Mammary epithelial cell (primary cell): ENCODE measurements around the gene ADGRG1.

Source experiments
- EZH2 ChIP-seq: IDR thresholded peaks from 2 replicates; pipeline ENCODE4 v1.6.1; 2012; ENCODE audit warnings: low read length, inconsistent platforms, borderline replicate concordance
- TF ChIP-seq, protein P1 (sequence below), 2 donors: IDR thresholded peaks in 1 of 2; conservative IDR thresholded peaks in 1 of 2; 2 replicates each; pipeline ENCODE4 v1.5.1; 2011 to 2012; ENCODE audit warnings: inconsistent platforms in 2 of 2, low read length in 2 of 2, mild to moderate bottlenecking in 2 of 2, control low read depth in 1 of 2, low read depth in 1 of 2; ENCODE audit not compliant: insufficient read depth in 1 of 2; ENCODE audit errors: extremely low read depth in 1 of 2

DNA sequence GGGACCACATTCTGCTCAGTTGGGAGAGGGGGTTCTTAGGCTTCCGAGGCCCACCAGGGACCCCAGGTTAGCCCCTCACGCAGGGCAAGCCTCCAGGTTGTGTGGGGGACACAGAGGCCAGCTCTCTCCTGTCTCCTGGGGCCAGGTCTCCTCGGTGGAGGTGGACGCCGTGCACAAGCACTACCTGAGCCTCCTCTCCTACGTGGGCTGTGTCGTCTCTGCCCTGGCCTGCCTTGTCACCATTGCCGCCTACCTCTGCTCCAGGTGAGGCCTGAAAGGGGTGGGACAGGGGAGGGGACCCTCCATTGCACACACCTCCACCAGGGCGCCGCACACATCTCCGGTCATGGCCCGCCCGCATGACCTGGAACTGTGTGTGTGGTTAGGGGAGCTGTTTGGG lies 28.8 kb downstream of the ADGRG1 start:
- TF ChIP-seq, protein P1, sequence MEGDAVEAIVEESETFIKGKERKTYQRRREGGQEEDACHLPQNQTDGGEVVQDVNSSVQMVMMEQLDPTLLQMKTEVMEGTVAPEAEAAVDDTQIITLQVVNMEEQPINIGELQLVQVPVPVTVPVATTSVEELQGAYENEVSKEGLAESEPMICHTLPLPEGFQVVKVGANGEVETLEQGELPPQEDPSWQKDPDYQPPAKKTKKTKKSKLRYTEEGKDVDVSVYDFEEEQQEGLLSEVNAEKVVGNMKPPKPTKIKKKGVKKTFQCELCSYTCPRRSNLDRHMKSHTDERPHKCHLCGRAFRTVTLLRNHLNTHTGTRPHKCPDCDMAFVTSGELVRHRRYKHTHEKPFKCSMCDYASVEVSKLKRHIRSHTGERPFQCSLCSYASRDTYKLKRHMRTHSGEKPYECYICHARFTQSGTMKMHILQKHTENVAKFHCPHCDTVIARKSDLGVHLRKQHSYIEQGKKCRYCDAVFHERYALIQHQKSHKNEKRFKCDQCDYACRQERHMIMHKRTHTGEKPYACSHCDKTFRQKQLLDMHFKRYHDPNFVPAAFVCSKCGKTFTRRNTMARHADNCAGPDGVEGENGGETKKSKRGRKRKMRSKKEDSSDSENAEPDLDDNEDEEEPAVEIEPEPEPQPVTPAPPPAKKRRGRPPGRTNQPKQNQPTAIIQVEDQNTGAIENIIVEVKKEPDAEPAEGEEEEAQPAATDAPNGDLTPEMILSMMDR (conservative IDR thresholded peaks at IDR 0.05 in 1 of 2, IDR thresholded peaks at IDR 0.05 in 1 of 2; ENCODE audit: extremely low read depth in 1 of 2, insufficient read depth in 1 of 2, low read depth in 1 of 2, low read length in 2 of 2), result no peak
- TF ChIP-seq EZH2, result no peak
